ELF-1 (cell line): ENCODE data around the gene CPN1.
"Not testable (repeated sequence)": the region's sequence is repeated elsewhere in the genome, so short reads cannot be mapped to it uniquely, and the experiment has no call there.

ENCODE experiments used
- DNase-seq: peaks from one replicate; pipeline ENCODE4 v3.0.0-alpha.2; 2016; ENCODE audit warnings: low read depth, low spot score

Gene CPN1

GRCh38 chr10:100022403-100022802 is 59.3 kb downstream of the CPN1 start:
- no peak for DNase-seq

- no peak for DNase-seq
Measured at GRCh38 chr10:100021322-100021721, 60.3 kb downstream of the CPN1 start.

GRCh38 chr10:100020886-100021253 is 60.8 kb downstream of the CPN1 start:
- no peak for DNase-seq

GRCh38 chr10:100020142-100020885 is 61.4 kb downstream of the CPN1 start:
- DNase-seq, result no peak

DNA sequence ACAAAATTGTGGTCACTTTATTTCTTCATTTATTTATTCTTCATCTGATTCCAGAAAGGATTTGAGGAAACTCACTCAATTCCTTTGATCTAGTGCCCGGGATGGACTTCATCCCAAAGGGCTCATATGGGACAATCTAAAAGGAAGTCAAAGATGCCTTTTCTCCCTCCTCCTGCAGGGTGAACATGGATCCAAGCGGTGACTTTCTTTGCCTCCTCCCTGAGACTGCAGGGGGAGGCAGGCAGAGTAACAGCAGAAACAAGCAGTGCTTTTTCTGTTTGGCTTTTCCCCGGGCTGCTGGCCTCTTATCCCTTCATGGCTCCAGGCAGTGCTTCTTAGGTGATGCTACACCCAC is 61.9 kb downstream of the CPN1 start:
- DNase-seq, result peak; percentile 55

GRCh38 chr10:100014071-100014762 is 67.5 kb downstream of the CPN1 start:
- DNase-seq, result no peak

DNA sequence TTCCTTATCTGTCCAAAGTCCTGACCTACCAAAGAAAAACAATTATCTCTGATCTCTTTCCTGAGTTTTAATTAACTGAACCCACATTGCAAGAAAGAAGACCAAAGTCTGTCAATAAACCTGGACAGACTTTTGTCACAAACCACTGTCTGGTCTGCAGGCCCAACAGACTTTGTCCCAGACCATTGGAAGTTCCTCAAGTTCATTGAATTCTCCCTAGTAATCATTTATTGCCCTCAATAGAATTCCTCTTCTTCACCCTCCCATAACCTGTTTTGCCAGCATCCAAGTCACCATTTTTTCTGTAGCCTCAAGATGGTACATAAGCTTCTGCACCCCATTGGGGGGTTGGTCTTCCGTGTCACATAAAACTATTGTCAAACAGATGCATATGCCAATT is 68.0 kb downstream of the CPN1 start:
- no peak for DNase-seq

GRCh38 chr10:100011906-100012305 is 69.8 kb downstream of the CPN1 start:
- DNase-seq, result not testable (repeated sequence)

DNA sequence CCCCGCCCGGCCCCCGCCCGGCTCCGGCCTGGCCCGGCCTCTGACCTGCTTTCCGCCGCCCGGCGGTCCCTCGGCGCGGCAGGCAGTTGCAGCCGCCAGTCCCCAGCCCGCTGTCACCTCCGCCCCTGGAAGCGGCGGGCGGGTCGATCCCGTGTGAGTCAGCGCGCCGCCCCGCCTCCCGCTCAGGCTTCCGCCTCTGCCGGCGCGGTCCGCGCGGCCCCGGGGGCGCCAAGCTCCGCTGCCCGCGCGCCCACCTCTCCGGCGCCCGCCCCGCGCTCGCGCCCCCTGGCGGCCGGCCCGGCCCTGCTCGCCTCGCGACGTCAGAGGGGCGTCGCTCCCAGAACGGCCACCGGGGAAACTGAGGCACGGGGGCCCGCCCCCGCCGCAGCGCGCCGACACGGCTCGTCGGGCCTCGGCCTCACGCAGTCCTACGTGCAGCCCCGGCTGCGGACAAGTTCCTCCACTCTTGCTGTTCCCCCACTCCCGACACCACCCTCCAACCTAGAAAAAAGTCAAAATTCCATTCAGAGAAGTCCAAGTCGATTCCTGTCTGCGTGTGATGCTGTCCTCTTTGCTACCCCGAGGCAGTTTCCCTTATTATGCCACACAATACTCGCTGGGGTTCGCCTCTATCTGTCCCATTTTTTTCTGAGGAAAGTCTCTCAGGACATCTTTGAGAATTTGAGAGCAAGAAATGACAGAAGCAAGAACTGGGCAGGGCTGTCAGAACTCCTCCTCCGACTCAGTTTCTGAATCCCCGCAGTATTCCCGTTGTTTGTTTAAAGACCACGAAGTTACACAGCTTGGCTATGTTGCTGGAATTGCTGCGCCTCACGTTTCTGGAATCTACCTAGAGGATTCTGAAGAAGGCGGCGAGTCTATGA is 71.6 kb downstream of the CPN1 start, which contains the start of gene DNMBP:
DNMBP (minus strand) TSS at position 155 of the 884 bp plus-strand sequence. CDS start 37,823 bp downstream, outside the sequence.
- peak; percentile 84 for DNase-seq

- peak; percentile 43 for DNase-seq
Measured at GRCh38 chr10:100009283-100009792, 72.3 kb downstream of the CPN1 start.

- DNase-seq, result no peak
Measured at GRCh38 chr10:100008708-100009282, 72.9 kb downstream of the CPN1 start.

DNA sequence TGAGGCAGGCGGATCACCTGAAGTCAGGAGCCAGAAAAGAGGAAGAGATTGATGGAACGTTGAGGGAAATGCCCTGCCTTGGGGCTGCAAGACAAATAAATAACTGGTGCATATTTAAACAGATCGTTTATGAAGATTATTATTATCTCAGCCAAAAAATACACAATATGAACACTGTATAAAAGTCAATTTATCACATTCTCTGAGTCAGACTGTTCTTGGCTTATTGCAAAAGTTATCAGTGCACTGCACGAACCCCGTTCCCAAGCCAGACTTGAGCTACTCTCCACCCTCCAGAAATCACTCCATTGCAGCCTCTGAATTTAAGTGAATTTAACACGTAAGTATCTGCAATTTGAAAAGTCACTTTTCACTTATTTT is 73.5 kb downstream of the CPN1 start:
- no peak for DNase-seq

GRCh38 chr10:100007231-100008141 is 74.2 kb downstream of the CPN1 start:
- no peak for DNase-seq

DNA sequence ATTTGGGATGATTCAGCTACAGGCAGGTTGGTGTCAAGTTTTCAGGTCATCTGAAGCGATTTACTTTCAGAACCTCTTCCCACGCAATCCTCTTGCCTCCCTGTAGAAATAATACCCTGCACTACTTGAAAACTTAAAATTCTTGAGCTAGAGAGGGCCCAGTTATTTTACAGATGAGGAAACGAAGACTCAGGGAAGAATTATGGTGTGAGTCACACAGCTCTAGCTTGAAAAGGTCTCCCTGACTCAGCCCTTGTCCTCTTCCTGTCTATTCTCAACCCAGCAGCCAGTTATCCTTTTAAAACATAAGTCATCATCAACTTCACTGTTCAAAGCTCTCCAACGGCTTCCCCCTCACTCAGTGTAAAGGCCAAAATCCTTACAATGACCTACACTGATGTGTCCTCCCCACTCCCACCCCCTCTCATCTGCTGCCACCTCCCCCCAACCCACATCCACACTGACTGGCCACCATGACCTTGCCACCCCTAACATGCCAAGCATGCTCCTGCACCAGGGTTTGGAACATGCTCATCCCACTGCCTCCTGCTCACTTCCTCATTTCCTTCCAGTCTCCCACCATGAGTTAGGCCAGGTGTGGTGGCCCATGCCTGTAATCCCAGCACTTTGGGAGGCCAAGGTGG is 75.3 kb downstream of the CPN1 start:
- peak; percentile 21 for DNase-seq

DNA sequence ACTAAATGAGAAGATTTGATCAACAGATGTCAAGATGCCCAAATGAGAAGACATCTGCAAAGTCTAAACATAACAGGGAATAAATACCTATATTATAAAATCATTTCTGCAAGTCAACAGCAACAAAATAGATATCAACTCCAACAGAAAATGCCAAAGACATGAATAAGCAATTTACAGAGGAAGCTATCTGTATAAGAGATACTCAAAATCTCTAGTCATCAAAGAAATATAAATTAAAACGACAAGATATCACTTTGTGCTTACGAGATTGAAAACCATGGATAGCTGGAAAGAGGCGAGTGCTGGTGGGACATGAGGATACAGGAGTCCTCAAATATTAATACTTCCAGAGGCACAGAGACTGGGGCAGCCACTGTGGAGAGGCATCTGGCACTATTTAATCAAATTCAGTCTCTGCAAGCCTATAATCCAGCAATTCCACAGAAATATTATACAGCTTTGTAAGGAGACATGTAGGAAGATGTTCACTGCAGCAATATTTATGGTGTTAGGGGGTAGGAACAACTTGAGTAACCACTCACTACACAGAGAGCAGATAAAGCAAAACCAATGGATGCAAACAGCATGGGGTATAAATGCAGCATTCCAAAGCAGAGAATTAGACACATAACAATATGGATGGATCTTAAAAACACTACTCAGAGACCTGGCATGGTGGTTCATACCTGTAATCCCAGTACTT is 76.7 kb downstream of the CPN1 start:
- DNase-seq, result no peak

GRCh38 chr10:100000109-100000644 is 81.5 kb downstream of the CPN1 start:
- DNase-seq, result no peak

DNA sequence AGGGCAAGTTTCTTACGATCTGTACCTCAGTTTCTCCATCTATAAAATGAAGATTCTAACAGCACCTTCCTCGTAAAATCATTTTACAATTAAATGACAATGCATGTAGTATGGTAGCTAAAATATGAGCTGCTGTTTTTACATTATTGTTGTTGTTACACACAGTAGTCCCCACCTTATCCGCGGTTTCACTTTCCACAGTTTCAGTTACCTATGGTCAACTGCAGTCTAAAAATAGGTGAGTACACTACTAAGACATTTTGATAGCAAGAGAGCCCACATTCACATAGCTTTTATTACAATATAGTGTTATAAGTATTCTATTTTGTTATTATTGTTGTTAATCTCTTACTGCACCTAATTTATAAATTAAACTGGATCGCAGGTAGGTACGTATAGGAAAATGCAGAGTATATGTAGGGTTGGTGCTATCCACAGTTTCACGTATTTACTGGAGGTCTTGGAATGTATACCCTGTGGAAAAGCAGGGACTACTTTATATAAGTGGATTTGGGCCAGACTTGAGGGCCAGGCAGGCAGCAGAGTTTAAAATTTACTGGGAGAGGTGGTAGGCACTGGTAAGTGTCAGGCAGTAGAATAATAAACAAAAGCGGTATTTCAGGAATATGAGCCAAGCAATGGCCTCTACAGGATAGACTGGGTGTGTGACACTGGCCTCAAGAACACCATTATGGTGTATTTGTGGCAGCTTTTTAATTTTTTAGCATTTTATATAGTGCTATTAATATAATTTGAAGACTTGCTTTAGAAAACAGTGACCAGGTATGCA is 82.2 kb downstream of the CPN1 start:
- DNase-seq, result no peak

DNA sequence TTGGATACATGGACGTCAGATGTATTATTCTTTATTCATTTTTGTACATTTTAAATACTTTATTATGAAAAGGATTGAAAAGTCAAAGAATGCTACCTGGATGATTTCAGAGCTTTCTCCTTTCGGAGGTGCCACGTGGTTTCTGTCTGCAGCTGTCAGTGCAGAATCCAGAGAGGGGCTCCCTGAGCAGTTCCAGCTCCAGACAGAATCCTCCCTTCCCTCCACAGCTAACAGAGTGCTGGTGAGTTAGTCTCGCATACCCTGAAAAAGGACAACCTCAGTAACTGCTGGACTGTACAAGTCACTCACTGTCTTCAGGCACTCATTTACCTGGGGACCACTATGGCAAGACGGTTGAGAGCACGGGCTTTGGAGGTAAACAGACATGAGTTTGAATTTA is 82.8 kb downstream of the CPN1 start:
- no peak for DNase-seq
